ENCODE measurements around the gene IFITM2. TPM values are rescaled to one million over a fixed set of nuclear protein-coding genes. Genes with fewer than 3 reads are reported as not detected.

The IFITM2 gene
- total RNA-seq, 2 donors from 2014 or later = 96.6 to 149 TPM

- 8% methylated on average over 45 of the region's 97 CpGs for WGBS
- intact Hi-C loops (cut with DNase I) = no loop called here
- H3K4me3 ChIP-seq = peak overlapping the region; percentile 5 to 8
Observed at GRCh38 chr11:279040-279965, 28.3 kb upstream of the IFITM2 start.

GRCh38 chr11:279966-280705 lies 27.5 kb upstream of the IFITM2 start:
- WGBS = 1% methylated on average over 49 of the region's 85 CpGs
- no peak for DNase-seq (ENCODE audit: low spot score)
- H3K4me3 ChIP-seq = peak overlapping the region; percentile 5 to 10
- H3K9me3 ChIP-seq = no peaks in the 10 kb centered on the region
- intact Hi-C loops (cut with DNase I) = no loop called here
- no peak overlapping the region for H3K27ac ChIP-seq
- TF ChIP-seq POLR2AphosphoS5 (IDR thresholded peaks at IDR 0.05) = no peak
- no peak for TF ChIP-seq CTCF (IDR thresholded peaks at IDR 0.05)
- TF ChIP-seq POLR2A (IDR thresholded peaks at IDR 0.05) = no peak
- H3K27me3 ChIP-seq (replicated peaks; ENCODE audit: insufficient read depth) = peaks cover 28% of the 10 kb centered on the region
- no peaks in the 10 kb centered on the region for H3K36me3 ChIP-seq
- H3K4me1 ChIP-seq (replicated peaks) = no peaks in the 10 kb centered on the region

More at GRCh38 chr11:279040-279965, 28.3 kb upstream of the IFITM2 start:
- DNase-seq (ENCODE audit: low spot score) = no peak
- TF ChIP-seq POLR2AphosphoS5 (IDR thresholded peaks at IDR 0.05) (no peak), POLR2A (IDR thresholded peaks at IDR 0.05) (no peak), CTCF (IDR thresholded peaks at IDR 0.05) (no peak)
- Histone ChIP-seq H3K27ac (no peak overlapping the region), H3K27me3 (replicated peaks; ENCODE audit: insufficient read depth) (peaks cover 28% of the 10 kb centered on the region), H3K9me3 (no peaks in the 10 kb centered on the region), H3K36me3 (no peaks in the 10 kb centered on the region), H3K4me1 (replicated peaks) (no peaks in the 10 kb centered on the region)

- Histone ChIP-seq H3K27ac (no peak overlapping the region), H3K4me1 (replicated peaks) (no peaks in the 10 kb centered on the region), H3K9me3 (no peaks in the 10 kb centered on the region), H3K36me3 (no peaks in the 10 kb centered on the region), H3K4me3 (peak overlapping the region in 1 of 2 donors; percentile 10), H3K27me3 (replicated peaks; ENCODE audit: insufficient read depth) (peaks cover 28% of the 10 kb centered on the region)
- TF ChIP-seq CTCF (IDR thresholded peaks at IDR 0.05) (no peak), POLR2AphosphoS5 (IDR thresholded peaks at IDR 0.05) (no peak)
- no peak for DNase-seq (ENCODE audit: low spot score)
- 7% methylated on average over 69 of the region's 79 CpGs for WGBS
- intact Hi-C loops (cut with DNase I) = no loop called here
Observed at GRCh38 chr11:280706-281485, 26.7 kb upstream of the IFITM2 start.

- H3K4me1 ChIP-seq (replicated peaks) = no peaks in the 10 kb centered on the region
- H3K9me3 ChIP-seq = no peaks in the 10 kb centered on the region
- H3K27ac ChIP-seq = no peak overlapping the region
- H3K36me3 ChIP-seq = no peaks in the 10 kb centered on the region
- no peak overlapping the region for H3K4me3 ChIP-seq
- WGBS = 42% methylated on average over 24 of the region's 26 CpGs
- TF ChIP-seq POLR2AphosphoS5 (IDR thresholded peaks at IDR 0.05) = no peak
- TF ChIP-seq CTCF (IDR thresholded peaks at IDR 0.05) = no peak
- no peak for TF ChIP-seq POLR2A (IDR thresholded peaks at IDR 0.05)
- no peak for DNase-seq (ENCODE audit: low spot score)
- H3K27me3 ChIP-seq (replicated peaks; ENCODE audit: insufficient read depth) = peaks cover 28% of the 10 kb centered on the region
- intact Hi-C loops (cut with DNase I) = no loop called here
Observed at GRCh38 chr11:281486-282161, 26.0 kb upstream of the IFITM2 start.
